ENCODE measurements around the gene ARHGAP10. TPM values are rescaled to one million over a fixed set of nuclear protein-coding genes. Genes with fewer than 3 reads are reported as not detected.

ARHGAP10 gene
- total RNA-seq, 1 donor from 2014 or later: 111 TPM

- H3K9me3 Mint-ChIP-seq (ENCODE audit: low read depth): peaks cover 7% of the 10 kb centered on the region
- TF ChIP-seq CTCF (IDR thresholded peaks at IDR 0.05): no peak
- H3K36me3 Mint-ChIP-seq (ENCODE audit: low read depth): peaks cover 24% of the 10 kb centered on the region
- H3K4me3 Mint-ChIP-seq (ENCODE audit: unreplicated experiment): no peak overlapping the region
- H3K27ac Mint-ChIP-seq (ENCODE audit: unreplicated experiment): peak overlapping the region; percentile 94
- no peak for DNase-seq (ENCODE audit: low spot score)
- peaks cover 92% of the 10 kb centered on the region for H3K4me1 Mint-ChIP-seq (ENCODE audit: low read depth)
- no peaks in the 10 kb centered on the region for H3K27me3 Mint-ChIP-seq (ENCODE audit: low read depth)
Observed at GRCh38 chr4:147833741-147834140, 101.9 kb downstream of the ARHGAP10 start.

- Mint-ChIP-seq H3K27me3 (ENCODE audit: low read depth) (no peaks in the 10 kb centered on the region), H3K36me3 (ENCODE audit: low read depth) (peaks cover 20% of the 10 kb centered on the region), H3K27ac (ENCODE audit: unreplicated experiment) (peak overlapping the region; percentile 97), H3K4me1 (ENCODE audit: low read depth) (peaks cover 92% of the 10 kb centered on the region), H3K9me3 (ENCODE audit: low read depth) (peaks cover 7% of the 10 kb centered on the region), H3K4me3 (ENCODE audit: unreplicated experiment) (no peak overlapping the region)
- DNase-seq (ENCODE audit: low spot score): no peak
- TF ChIP-seq CTCF (IDR thresholded peaks at IDR 0.05): no peak
Observed at GRCh38 chr4:147834480-147834879, 102.6 kb downstream of the ARHGAP10 start.

GRCh38 chr4:147836807-147837206, 104.9 kb downstream of the ARHGAP10 start:
- Mint-ChIP-seq H3K27ac (ENCODE audit: unreplicated experiment) (peak overlapping the region; percentile 97), H3K36me3 (ENCODE audit: low read depth) (peaks cover 23% of the 10 kb centered on the region), H3K4me1 (ENCODE audit: low read depth) (peaks cover 90% of the 10 kb centered on the region), H3K4me3 (ENCODE audit: unreplicated experiment) (no peak overlapping the region), H3K9me3 (ENCODE audit: low read depth) (peaks cover 7% of the 10 kb centered on the region), H3K27me3 (ENCODE audit: low read depth) (no peaks in the 10 kb centered on the region)
- no peak for DNase-seq (ENCODE audit: low spot score)
- no peak for TF ChIP-seq CTCF (IDR thresholded peaks at IDR 0.05)

- Mint-ChIP-seq H3K36me3 (ENCODE audit: low read depth) (peaks cover 22% of the 10 kb centered on the region), H3K27ac (ENCODE audit: unreplicated experiment) (peak overlapping the region; percentile 97), H3K9me3 (ENCODE audit: low read depth) (peaks cover 7% of the 10 kb centered on the region), H3K27me3 (ENCODE audit: low read depth) (no peaks in the 10 kb centered on the region), H3K4me3 (ENCODE audit: unreplicated experiment) (no peak overlapping the region), H3K4me1 (ENCODE audit: low read depth) (peaks cover 91% of the 10 kb centered on the region)
- peak; percentile 69 for TF ChIP-seq CTCF (IDR thresholded peaks at IDR 0.05)
- no peak for DNase-seq (ENCODE audit: low spot score)
Observed at GRCh38 chr4:147837435-147837834, 105.5 kb downstream of the ARHGAP10 start.

GRCh38 chr4:147837854-147838253, 106.0 kb downstream of the ARHGAP10 start:
- peak overlapping the region; percentile 69 for H3K27ac Mint-ChIP-seq (ENCODE audit: unreplicated experiment)
- peaks cover 92% of the 10 kb centered on the region for H3K4me1 Mint-ChIP-seq (ENCODE audit: low read depth)
- peaks cover 7% of the 10 kb centered on the region for H3K9me3 Mint-ChIP-seq (ENCODE audit: low read depth)
- H3K36me3 Mint-ChIP-seq (ENCODE audit: low read depth): peaks cover 23% of the 10 kb centered on the region
- H3K27me3 Mint-ChIP-seq (ENCODE audit: low read depth): no peaks in the 10 kb centered on the region
- TF ChIP-seq CTCF (IDR thresholded peaks at IDR 0.05): no peak
- no peak for DNase-seq (ENCODE audit: low spot score)
- no peak overlapping the region for H3K4me3 Mint-ChIP-seq (ENCODE audit: unreplicated experiment)

Data from chondrocyte (in vitro differentiated cells).